Activated T-helper 2 cell treated with anti-CD3 and anti-CD28 coated beads, Interferon-gamma antibody, Interleukin-2, Interleukin-4, amounts not matched to agents 10 μg/mL and 5 μg/mL and 100 μg/mL, durations not matched to agents 14 hours and 24 hours and 36 hours (primary cell): ENCODE measurements around the gene UCHL3. TPM values are rescaled to one million over a fixed set of nuclear protein-coding genes. Genes with fewer than 3 reads are reported as not detected.

ENCODE experiments used
- DNase-seq: peaks from one replicate; pipeline ENCODE4 v3.0.0; 2021; ENCODE audit warnings: low spot score
- H3K27ac Mint-ChIP-seq: one replicate; pipeline ENCODE4 v1.8.0; 2021; ENCODE audit warnings: mixed read lengths
- H3K27me3 Mint-ChIP-seq: one replicate; pipeline ENCODE4 v1.8.0; 2021; ENCODE audit warnings: low read depth, mixed read lengths
- H3K36me3 Mint-ChIP-seq: one replicate; pipeline ENCODE4 v1.8.0; 2021; ENCODE audit warnings: low read depth, mixed read lengths
- H3K4me1 Mint-ChIP-seq: one replicate; pipeline ENCODE4 v1.8.0; 2021; ENCODE audit warnings: low read depth, mixed read lengths
- H3K4me3 Mint-ChIP-seq: one replicate; pipeline ENCODE4 v1.8.0; 2021; ENCODE audit warnings: low read depth, mild to moderate bottlenecking, moderate library complexity, mixed read lengths
- H3K9me3 Mint-ChIP-seq: one replicate; pipeline ENCODE4 v1.8.0; 2021; ENCODE audit warnings: mixed read lengths
- intact Hi-C: fragments of 100-400 bp; cut with micrococcal nuclease; formaldehyde crosslinking; loops from one replicate; pipeline ENCODE4 v1.15.1; 2023
- total RNA-seq: library from RNA; stranded (reverse); gene quantifications from 2 replicates; pipeline ENCODE4 v1.2.3, GENCODE V29; 2022

Gene UCHL3
- total RNA-seq, 1 donor from 2014 or later, result 35.4 TPM

DNA sequence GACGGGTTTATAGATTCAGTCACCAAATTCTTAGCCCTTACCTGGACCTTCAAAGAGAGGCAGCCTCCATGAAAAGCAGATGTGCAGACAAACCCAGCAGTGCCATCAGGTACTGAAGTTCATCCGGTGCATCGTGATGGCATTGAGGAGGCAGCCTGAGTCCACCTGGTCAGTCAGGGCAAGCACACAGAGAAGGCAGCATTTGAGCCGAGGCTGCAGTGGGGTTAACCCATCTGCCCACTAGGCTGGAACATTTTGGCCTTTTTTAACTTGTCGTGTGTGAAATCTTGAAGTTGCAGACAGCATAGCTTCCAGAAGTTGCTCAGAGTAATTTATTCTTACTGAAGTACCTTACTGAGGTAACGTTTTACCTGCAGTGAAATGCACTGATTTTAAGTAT, 91.4 kb downstream of the UCHL3 start:
- H3K4me3 Mint-ChIP-seq, result no peak overlapping the region

DNA sequence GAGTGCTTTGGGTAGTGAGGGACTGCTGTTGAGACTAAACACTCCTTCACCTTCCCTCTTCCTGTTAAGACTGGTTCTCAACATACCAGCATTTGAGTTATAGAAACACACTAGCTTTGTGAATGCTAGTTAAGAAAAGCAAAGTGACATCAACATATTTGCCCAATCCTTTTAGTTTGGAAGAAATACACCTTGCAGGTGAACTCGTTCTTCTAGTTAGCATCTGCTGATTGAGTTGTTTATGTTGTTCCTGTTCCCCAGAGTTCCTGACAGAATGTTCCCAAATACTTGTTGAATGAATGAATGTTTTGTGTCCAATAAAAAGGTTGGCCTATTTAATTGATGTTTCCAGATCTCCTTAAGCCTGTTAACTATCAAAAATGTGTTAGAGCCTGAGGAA, 93.6 kb downstream of the UCHL3 start:
- Mint-ChIP-seq H3K27ac (no peak overlapping the region), H3K4me3 (no peak overlapping the region), H3K4me1 (peaks cover 2% of the 10 kb centered on the region), H3K36me3 (no peaks in the 10 kb centered on the region), H3K9me3 (no peaks in the 10 kb centered on the region), H3K27me3 (peaks cover 15% of the 10 kb centered on the region)
- DNase-seq, result no peak
- intact Hi-C loops, result no loop called here

More for the DNA sequence above, 91.4 kb downstream of the UCHL3 start:
- Mint-ChIP-seq H3K36me3 (no peaks in the 10 kb centered on the region), H3K27ac (no peak overlapping the region), H3K27me3 (peaks cover 26% of the 10 kb centered on the region), H3K9me3 (no peaks in the 10 kb centered on the region), H3K4me1 (peaks cover 9% of the 10 kb centered on the region)
- intact Hi-C loops, result no loop called here
- DNase-seq, result no peak

GRCh38 chr13:75643693-75644092, 94.1 kb downstream of the UCHL3 start:
- H3K4me3 Mint-ChIP-seq, result no peak overlapping the region
- no peak overlapping the region for H3K27ac Mint-ChIP-seq
- no peaks in the 10 kb centered on the region for H3K36me3 Mint-ChIP-seq
- H3K9me3 Mint-ChIP-seq, result no peaks in the 10 kb centered on the region
- no peak for DNase-seq
- H3K4me1 Mint-ChIP-seq, result peaks cover under 1% of the 10 kb centered on the region
- H3K27me3 Mint-ChIP-seq, result peaks cover 11% of the 10 kb centered on the region
- intact Hi-C loops, result no loop called here

DNA sequence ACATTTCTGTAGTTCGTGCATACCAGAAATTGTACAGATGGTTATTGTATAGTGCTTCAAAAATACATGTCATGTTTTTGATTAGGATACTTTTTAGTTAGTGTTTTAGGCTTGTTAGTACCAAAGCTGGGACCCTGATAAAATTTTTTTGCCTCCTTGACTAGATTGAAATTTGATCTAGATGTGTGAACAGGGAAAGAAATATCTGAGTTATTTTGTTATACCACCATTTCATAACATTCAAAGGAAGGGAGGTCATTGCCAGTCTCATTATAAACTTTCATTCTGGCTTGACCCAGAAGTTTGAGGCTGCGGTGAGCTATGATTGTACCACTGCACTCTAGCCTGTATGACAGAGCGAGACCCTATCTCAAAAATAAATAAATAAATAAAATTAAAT, 95.5 kb downstream of the UCHL3 start:
- peaks cover 3% of the 10 kb centered on the region for H3K27me3 Mint-ChIP-seq
- intact Hi-C loops, result no loop called here
- no peaks in the 10 kb centered on the region for H3K36me3 Mint-ChIP-seq
- no peak overlapping the region for H3K27ac Mint-ChIP-seq
- no peaks in the 10 kb centered on the region for H3K9me3 Mint-ChIP-seq
- no peaks in the 10 kb centered on the region for H3K4me1 Mint-ChIP-seq
- no peak for DNase-seq
- no peak overlapping the region for H3K4me3 Mint-ChIP-seq

GRCh38 chr13:75647126-75647784, 97.7 kb downstream of the UCHL3 start:
- DNase-seq, result no peak
- Mint-ChIP-seq H3K4me3 (no peak overlapping the region), H3K36me3 (no peaks in the 10 kb centered on the region), H3K27me3 (no peaks in the 10 kb centered on the region), H3K4me1 (no peaks in the 10 kb centered on the region), H3K9me3 (no peaks in the 10 kb centered on the region), H3K27ac (no peak overlapping the region)
- intact Hi-C loops, result no loop called here

DNA sequence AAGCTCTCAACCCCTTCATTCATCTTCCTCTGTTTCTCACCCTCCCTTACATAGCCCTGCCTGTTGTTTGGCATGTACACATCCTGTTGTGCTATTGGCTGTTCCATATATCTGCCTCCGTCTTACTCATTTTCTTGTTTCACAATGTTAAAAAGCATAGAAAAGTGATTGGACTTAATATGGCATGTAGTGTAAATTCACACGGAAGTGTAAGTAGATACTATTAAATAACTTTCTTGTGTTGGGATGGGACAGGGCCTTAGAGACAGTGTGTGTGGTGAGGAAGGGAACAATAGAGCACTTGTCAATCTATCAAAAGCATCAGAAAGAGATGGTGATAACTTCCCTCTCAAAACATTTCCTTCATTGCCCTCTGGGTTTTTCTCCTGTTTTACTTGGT, 98.9 kb downstream of the UCHL3 start:
- H3K27ac Mint-ChIP-seq, result no peak overlapping the region
- no peaks in the 10 kb centered on the region for H3K27me3 Mint-ChIP-seq
- DNase-seq, result no peak
- no peaks in the 10 kb centered on the region for H3K9me3 Mint-ChIP-seq
- no peaks in the 10 kb centered on the region for H3K4me1 Mint-ChIP-seq
- intact Hi-C loops, result no loop called here
- no peak overlapping the region for H3K4me3 Mint-ChIP-seq
- H3K36me3 Mint-ChIP-seq, result no peaks in the 10 kb centered on the region

DNA sequence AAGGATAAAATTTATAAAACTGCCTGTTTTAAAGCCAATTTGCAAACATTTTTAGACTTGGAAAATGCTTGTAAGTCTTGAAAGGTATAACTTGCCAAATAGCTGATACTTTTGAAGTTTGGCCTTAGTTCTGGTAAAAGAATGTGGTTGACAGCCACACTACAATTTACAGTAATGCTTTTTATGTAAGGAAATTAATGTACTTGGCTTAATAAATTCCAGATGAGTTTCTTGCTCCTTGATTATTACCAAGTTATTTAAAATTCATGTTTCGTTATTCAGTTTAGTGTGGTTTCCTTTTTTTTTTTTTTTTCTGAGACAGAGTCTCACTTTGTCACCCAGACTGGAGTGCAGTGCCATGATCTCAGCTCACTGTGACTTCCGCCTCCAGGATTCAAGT, 101.4 kb downstream of the UCHL3 start:
- Mint-ChIP-seq H3K9me3 (no peaks in the 10 kb centered on the region), H3K4me1 (no peaks in the 10 kb centered on the region), H3K4me3 (no peak overlapping the region), H3K27me3 (no peaks in the 10 kb centered on the region), H3K27ac (no peak overlapping the region), H3K36me3 (no peaks in the 10 kb centered on the region)
- no peak for DNase-seq
- intact Hi-C loops, result no loop called here

DNA sequence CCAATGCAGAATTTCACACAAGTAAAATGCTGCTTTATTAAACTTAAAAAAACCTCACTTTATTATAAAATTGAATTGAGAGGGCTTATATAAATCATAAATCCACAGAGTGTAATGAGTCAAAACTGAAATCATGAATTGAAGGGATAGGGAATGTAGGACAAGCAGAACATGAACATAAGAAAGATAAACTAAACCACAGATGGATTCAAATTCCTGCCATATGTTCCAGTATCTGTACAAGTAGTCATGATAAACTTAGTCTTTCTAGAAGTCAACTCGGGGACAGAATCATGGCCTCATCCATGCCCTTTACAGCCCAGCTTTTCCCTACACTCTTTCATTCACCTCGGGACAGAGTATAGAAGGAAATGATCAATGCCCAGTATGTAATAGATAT, 103.1 kb downstream of the UCHL3 start:
- intact Hi-C loops, result no loop called here
- no peak for DNase-seq
- Mint-ChIP-seq H3K27ac (no peak overlapping the region), H3K4me1 (no peaks in the 10 kb centered on the region), H3K36me3 (no peaks in the 10 kb centered on the region), H3K4me3 (no peak overlapping the region), H3K27me3 (no peaks in the 10 kb centered on the region), H3K9me3 (no peaks in the 10 kb centered on the region)

Other genes starting within 250 kb of the UCHL3 start
- 36.4 and 39.7 TPM in 2 replicates for gene TBC1D4, start 67.6 kb upstream of the UCHL3 start, total RNA-seq
- 120 TPM in 2 replicates for gene COMMD6, start 11.9 kb upstream of the UCHL3 start, total RNA-seq
- gene LMO7, start 86.5 kb downstream of the UCHL3 start, total RNA-seq, result 6.2 and 6.9 TPM in 2 replicates